H1 (cell line): Measurements from ENCODE around the gene CELF5. TPM values are rescaled to one million over a fixed set of nuclear protein-coding genes. Genes with fewer than 3 reads are reported as not detected.

Source experiments
- SIN3A ChIP-seq, 2 experiments: IDR thresholded peaks in 1 of 2; conservative IDR thresholded peaks in 1 of 2; 2 replicates each; pipeline ENCODE4 v1.6.1; 2011 to 2012; ENCODE audit warnings: low read length in 2 of 2, improper control_type of control experiment in 1 of 2, low read depth in 1 of 2, mild to moderate bottlenecking in 1 of 2
- SP1 ChIP-seq: IDR thresholded peaks from 2 replicates; pipeline ENCODE4 v1.6.1; 2011; ENCODE audit warnings: low read depth, low read length
- polyA plus RNA-seq, 7 experiments: library from polyadenylated mRNA; depleted of rRNA in 3 of 7; stranded (reverse) in 5 of 7; unstranded in 2 of 7; fragments of >200 nt in 5 of 7; fragments of 200-250 nt in 2 of 7; gene quantifications; 1 replicate in 5 of 7; 2 replicates in 1 of 7; 4 replicates in 1 of 7; pipeline versions ENCODE4 v1.2.1 to v1.2.3, GENCODE V29; 2011 to 2013; ENCODE audit warnings: missing spikeins in 2 of 7, mixed read lengths in 2 of 7
- total RNA-seq: library from RNA; stranded (reverse); fragmentation: NEBNext Ultra II Directional; extraction: Animal tissue kit (Norgen Biotek cat#: 25700); gene quantifications from 2 replicates; pipeline ENCODE4 v1.2.1, GENCODE V29; 2021

The CELF5 gene
- total and polyA plus RNA-seq, 2 of the 8 experiments (the other 6 are each of a cell fraction or from before 2014, with no cell fraction given), result 9.8 to 15.0 TPM

DNA sequence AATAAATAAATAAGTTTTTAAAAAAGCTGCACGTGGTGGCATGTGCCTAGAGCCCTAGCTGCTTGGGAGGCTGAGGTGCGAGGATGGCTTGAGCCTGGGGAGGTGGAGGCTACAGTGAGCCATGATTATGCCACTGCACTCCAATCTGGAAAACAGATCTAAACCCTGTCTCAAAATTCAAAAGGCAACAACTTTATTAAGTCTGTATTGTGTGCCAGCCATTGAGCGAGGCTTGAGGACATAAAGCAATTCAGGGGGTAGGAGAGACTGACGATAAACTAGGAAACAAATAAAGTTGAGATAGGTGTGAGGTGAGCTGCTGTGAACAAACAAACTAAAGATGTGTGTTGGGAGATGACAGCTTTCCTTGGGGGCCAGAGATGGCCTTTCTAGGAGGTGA is 8.7 kb downstream of the CELF5 start (continued):
- TF ChIP-seq SP1 (no peak), SIN3A (conservative IDR thresholded peaks at IDR 0.05 in 1 of 2, IDR thresholded peaks at IDR 0.05 in 1 of 2; ENCODE audit: low read depth in 1 of 2, low read length in 2 of 2) (no peak)
